22Rv1 (cell line): Measurements from ENCODE around the gene IDH1.

Experiments used
- ZFX ChIP-seq: fragments of 450-650 bp; IDR thresholded peaks from 2 replicates; pipeline ENCODE4 v1.6.1; 2017; ENCODE audit warnings: antibody characterized with exemption, borderline replicate concordance
- TF ChIP-seq, protein P1 (sequence below): fragments of 450-650 bp; IDR thresholded peaks from 2 replicates; pipeline ENCODE4 v1.5.1; 2017; ENCODE audit warnings: mild to moderate bottlenecking

DNA sequence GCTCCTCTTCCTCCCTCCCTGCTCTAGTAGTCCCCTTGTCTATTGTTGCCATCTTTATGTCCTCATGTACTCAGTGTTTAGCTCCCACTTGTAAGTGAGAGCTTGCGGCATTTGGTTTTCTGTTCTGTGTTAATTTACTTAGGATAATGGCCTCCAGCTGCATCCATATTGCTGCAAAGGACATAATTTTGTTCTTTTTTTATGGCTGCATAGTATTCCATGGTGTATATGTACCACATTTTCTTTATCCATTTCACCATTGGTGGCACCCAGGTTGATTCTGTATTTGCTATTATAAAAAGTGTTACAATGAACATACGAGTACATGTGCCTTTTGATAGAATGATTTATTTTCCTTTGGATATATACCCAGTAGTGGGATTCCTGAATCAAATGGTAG, 23.7 kb upstream of the IDH1 start:
- TF ChIP-seq, protein P1, sequence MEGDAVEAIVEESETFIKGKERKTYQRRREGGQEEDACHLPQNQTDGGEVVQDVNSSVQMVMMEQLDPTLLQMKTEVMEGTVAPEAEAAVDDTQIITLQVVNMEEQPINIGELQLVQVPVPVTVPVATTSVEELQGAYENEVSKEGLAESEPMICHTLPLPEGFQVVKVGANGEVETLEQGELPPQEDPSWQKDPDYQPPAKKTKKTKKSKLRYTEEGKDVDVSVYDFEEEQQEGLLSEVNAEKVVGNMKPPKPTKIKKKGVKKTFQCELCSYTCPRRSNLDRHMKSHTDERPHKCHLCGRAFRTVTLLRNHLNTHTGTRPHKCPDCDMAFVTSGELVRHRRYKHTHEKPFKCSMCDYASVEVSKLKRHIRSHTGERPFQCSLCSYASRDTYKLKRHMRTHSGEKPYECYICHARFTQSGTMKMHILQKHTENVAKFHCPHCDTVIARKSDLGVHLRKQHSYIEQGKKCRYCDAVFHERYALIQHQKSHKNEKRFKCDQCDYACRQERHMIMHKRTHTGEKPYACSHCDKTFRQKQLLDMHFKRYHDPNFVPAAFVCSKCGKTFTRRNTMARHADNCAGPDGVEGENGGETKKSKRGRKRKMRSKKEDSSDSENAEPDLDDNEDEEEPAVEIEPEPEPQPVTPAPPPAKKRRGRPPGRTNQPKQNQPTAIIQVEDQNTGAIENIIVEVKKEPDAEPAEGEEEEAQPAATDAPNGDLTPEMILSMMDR = no peak
- no peak for TF ChIP-seq ZFX
